Endothelial cell of hepatic sinusoid (primary cell): ENCODE results near the gene NCL.

Source experiments
- in situ Hi-C: cut with HindIII; loops from 2 replicates; pipeline ENCODE4 v1.10.0; 2017; ENCODE audit warnings: low sequenced_read_pairs

The NCL gene

GRCh38 chr2:231463698-231464575 lies at the start of gene NCL:
NCL (minus strand) TSS chr2:231464484; CDS start chr2:231464353, 131 bp downstream.
- in situ Hi-C loops: no loop called here

GRCh38 chr2:231513746-231514224 lies 49.5 kb upstream of the NCL start:
- in situ Hi-C loops: loop anchor here (5.0 kb wide), 2 partner anchors 34 to 86 kb away; no protein-coding TSS in a partner anchor

- in situ Hi-C loops: loop anchor here (5.0 kb wide), 2 partner anchors 35 to 85 kb away; no protein-coding TSS in a partner anchor
Measured at GRCh38 chr2:231512222-231512621, 47.9 kb upstream of the NCL start.

- in situ Hi-C loops: no loop called here
Measured at GRCh38 chr2:231503766-231504165, 39.5 kb upstream of the NCL start.

- in situ Hi-C loops: no loop called here
Measured at GRCh38 chr2:231502596-231502995, 38.3 kb upstream of the NCL start.

GRCh38 chr2:231497651-231498050 lies 33.4 kb upstream of the NCL start:
- in situ Hi-C loops: no loop called here

GRCh38 chr2:231494669-231495068 lies 30.4 kb upstream of the NCL start:
- in situ Hi-C loops: no loop called here

- in situ Hi-C loops: no loop called here
Measured at GRCh38 chr2:231490801-231491200, 26.5 kb upstream of the NCL start.

GRCh38 chr2:231489990-231490389 lies 25.7 kb upstream of the NCL start:
- in situ Hi-C loops: no loop called here

- in situ Hi-C loops: no loop called here
Measured at GRCh38 chr2:231488331-231488730, 24.0 kb upstream of the NCL start.

GRCh38 chr2:231486851-231487596 lies 22.7 kb upstream of the NCL start:
- in situ Hi-C loops: no loop called here

- in situ Hi-C loops: no loop called here
Measured at GRCh38 chr2:231483398-231484329, 19.4 kb upstream of the NCL start.

GRCh38 chr2:231482806-231483391 lies 18.6 kb upstream of the NCL start:
- in situ Hi-C loops: no loop called here

- in situ Hi-C loops: no loop called here
Measured at GRCh38 chr2:231480781-231481180, 16.5 kb upstream of the NCL start.

- in situ Hi-C loops: no loop called here
Measured at GRCh38 chr2:231479455-231479854, 15.2 kb upstream of the NCL start.

GRCh38 chr2:231476920-231477319 lies 12.6 kb upstream of the NCL start:
- in situ Hi-C loops: no loop called here

- in situ Hi-C loops: no loop called here
Measured at GRCh38 chr2:231475965-231476364, 11.7 kb upstream of the NCL start.

GRCh38 chr2:231472816-231473215 lies 8.5 kb upstream of the NCL start:
- in situ Hi-C loops: no loop called here

- in situ Hi-C loops: no loop called here
Measured at GRCh38 chr2:231470246-231470900, 6.1 kb upstream of the NCL start.

GRCh38 chr2:231469583-231469950 lies 5.3 kb upstream of the NCL start:
- in situ Hi-C loops: no loop called here
